ENCODE results near the gene OPRM1.
A peak's percentile ranks its signal among the peaks of the same experiment; 100 is the strongest.
"Not testable (repeated sequence)": the region's sequence is repeated elsewhere in the genome, so short reads cannot be mapped to it uniquely, and the experiment has no call there.

The OPRM1 gene

GRCh38 chr6:154156135-154156896 lies 117.3 kb downstream of the OPRM1 start:
- peak; percentile 55 for DNase-seq

GRCh38 chr6:154157082-154157481 lies 118.0 kb downstream of the OPRM1 start:
- no peak for DNase-seq

- no peak for DNase-seq
These were observed 118.7 kb downstream of the OPRM1 start for GRCh38 chr6:154157706-154158105.

GRCh38 chr6:154159126-154159525 lies 120.1 kb downstream of the OPRM1 start:
- DNase-seq, result no peak

GRCh38 chr6:154161689-154162088 lies 122.6 kb downstream of the OPRM1 start:
- no peak for DNase-seq

GRCh38 chr6:154164397-154164796 lies 125.4 kb downstream of the OPRM1 start:
- DNase-seq, result peak; percentile 87

- DNase-seq, result no peak
These were observed 126.4 kb downstream of the OPRM1 start for GRCh38 chr6:154165478-154165877.

GRCh38 chr6:154166140-154166539 lies 127.1 kb downstream of the OPRM1 start:
- DNase-seq, result no peak

DNA sequence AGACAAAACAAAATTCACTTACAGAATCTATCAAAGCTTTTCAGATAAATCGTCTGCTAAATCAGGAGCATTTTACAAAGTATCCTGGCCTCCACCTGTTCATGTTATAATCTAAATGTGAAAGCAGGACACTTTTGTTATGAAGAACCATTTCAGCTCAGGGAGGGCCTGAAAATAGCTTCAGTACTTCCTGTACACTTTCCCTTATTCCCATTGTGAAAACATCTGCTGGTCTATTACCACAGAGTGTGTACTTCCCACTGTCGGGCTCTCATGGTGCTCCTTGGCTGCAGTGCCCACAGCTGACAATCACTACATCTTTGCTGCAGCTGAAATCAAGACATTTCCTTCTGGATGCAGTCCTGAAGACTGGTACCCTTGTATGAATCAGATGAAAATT lies 128.1 kb downstream of the OPRM1 start:
- DNase-seq, result no peak

- peak; percentile 59 for DNase-seq
These were observed 130.3 kb downstream of the OPRM1 start for GRCh38 chr6:154169193-154169847.

DNA sequence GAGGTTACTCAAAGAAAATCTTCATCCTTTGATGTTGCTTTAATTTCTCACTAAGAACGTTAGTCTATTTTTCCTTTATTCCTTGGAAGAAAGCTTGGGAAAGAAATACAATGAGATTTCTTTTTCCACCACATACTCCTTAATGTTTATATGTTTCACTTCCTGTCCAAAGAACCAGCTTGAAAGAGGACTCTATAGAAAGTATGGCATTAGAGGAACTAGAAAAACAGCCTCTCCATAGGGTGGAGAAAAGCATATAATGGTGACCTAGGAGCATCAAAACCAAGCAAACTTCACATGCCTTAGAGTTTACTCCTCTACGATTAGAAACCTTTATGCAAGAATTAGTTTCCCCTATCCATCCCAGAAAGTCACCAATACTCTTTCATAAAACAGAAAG lies 131.1 kb downstream of the OPRM1 start:
- DNase-seq, result no peak

- DNase-seq, result not testable (repeated sequence)
These were observed 133.4 kb downstream of the OPRM1 start for GRCh38 chr6:154172393-154172792.

DNA sequence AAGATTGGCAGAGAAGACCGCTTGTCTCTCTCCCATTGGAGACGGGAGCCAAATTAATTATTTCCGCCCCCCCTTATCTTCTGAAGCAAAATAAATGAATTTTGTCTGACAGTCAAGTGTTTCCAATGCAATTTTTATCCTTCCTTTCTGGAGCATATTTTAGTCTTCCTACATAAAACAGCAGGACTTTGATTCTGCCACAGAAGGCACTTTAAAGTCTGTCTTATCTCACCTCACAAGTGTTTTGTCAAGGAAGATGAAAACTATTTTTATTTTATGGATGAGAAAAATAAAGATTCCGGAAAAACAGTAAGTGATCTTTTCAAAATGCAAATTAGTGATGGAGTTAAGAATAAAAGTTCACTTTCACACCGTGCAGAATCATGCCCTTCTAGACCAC lies 140.4 kb downstream of the OPRM1 start:
- DNase-seq, result no peak

DNA sequence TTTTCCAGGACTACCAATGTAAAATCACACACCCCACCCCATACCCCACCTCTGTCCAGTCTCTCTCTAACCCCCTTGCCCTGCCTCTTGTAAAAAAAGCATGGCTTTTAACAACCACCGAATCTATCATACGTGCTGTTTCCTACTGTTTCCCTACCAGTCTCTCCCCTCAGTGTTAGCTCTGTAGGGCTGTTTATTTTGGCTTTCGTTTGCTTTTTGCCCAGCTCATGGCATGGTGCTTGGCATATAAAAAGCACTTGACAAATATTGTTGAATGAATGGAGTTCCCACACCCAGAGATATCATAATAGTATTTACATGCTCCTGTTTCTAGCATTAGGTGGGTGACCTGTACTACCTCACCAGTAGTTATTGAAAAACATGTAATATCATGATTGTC lies 148.2 kb downstream of the OPRM1 start:
- DNase-seq, result no peak

DNA sequence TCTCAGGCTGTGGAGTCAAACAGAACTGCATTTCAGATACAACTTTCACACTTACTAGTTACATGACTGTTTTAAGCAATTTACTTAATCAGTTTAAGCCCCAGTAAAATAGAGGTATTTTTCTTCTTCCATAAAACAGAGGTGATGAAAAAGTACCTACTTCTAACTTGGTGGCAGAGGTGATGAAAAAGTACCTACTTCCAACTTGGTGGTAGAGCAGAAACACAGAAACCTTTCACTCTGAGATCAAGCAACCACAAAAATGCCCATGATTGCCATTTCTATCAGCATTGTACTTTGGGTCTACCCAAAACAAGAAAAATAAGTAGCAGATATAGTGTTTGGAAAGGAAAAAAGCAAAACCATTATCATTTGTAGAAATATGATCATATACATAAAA lies 148.7 kb downstream of the OPRM1 start:
- DNase-seq, result no peak

DNA sequence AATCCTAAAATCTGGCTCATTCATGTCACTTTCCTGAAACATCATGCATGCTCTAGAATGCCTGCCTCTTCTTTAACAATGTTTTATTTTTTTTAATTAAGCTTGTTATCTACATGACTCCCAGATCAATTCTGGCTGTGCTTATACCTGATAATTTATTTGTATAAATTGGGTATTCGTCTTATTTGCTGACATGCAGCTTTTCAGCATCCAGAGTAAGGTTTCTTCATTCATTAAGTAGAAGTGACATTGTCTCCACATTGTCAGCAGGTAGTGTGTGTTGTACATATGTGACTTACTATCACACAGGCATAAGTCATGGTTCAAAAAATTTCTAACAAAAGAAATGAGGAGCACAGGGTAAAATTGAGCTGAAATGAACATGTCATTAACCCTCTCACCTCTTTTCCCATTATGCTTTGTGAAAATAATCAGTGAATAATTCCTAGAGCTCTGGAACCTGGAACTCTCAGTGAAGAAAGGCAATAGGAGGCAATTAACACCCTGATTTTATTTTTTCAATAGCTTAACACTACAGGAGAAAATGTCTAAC lies 157.4 kb downstream of the OPRM1 start:
- DNase-seq, result no peak

GRCh38 chr6:154197196-154197860 lies 158.3 kb downstream of the OPRM1 start:
- DNase-seq, result no peak

DNA sequence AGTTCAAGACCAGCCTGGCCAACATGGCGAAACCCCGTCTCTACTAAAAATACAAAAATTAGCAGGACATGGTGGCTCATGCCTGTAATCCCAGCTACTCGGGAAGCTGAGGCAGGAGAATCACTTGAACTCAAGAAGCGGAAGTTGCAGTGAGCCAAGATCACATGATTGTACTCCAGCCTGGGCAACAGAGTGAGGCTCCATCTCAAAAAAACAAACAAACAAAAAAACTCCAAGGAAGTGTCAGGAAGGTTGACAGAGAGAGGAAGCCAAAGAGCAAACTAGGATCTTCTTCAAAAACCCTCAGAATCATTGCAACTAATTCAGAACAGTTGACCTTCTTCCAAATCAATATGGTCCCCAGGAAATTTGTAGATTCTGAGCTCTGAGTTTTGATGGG lies 162.6 kb downstream of the OPRM1 start:
- not testable (repeated sequence) for DNase-seq

- no peak for DNase-seq
These were observed 163.3 kb downstream of the OPRM1 start for GRCh38 chr6:154202339-154202738.

- DNase-seq, result no peak
These were observed 163.9 kb downstream of the OPRM1 start for GRCh38 chr6:154202958-154203357.

DNA sequence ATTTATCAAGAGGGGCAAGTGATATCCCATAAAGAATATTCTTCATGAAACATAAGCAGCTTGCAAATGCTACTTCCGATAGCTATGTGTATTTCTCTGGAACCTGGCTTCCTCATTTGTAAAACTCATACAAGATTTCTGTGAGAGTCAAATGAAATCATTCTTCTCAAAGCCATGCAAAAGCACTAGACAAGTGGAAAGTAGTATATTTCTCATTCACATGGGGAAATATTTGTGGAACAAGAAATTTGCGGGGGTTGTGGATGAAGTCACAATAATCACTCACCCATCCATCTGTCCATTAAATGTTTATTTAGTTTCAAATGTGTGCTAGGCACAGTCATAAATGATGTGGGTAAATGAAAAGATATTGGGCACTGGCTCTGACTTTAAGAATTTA lies 167.1 kb downstream of the OPRM1 start:
- DNase-seq, result no peak

DNA sequence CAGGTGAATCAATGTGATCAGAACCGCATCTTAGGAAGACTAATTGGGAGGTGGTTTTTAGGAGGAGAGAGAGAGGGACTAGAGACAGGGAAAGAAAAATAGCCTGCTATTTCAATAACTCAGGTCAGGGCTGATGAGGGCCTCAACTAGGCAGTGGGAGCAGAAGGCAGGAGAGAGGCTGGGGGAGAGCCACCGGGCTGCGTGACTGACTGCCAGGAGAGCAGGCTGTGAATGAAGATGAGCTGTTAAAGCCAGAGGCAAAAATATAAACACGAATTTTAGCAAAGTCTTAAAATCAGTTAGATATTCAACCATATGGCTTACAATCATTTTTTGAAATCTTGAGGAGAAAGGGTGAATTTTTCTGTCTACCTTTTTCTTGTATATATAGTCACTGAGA lies 168.0 kb downstream of the OPRM1 start:
- DNase-seq, result no peak

GRCh38 chr6:154209555-154209954 lies 170.5 kb downstream of the OPRM1 start:
- no peak for DNase-seq

DNA sequence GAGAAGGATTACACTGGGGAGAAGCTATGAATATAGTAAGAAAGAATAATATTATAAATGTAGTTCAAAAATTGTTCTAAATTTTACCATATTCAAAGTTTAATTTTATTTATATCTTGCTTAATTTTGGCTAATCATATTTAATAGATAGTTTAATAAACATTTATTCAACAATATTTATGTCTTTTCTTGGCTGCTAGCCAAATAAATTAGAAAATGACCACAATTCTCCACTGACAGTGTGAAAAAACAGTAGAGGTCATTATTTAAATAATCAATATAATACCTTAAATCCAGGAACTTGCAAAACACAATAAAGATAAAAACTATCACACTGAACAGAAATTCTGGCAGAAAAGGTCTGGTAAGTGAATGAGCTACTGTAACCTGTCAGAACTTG lies 171.6 kb downstream of the OPRM1 start:
- DNase-seq, result no peak
